Stomach (tissue), 4 donors: ENCODE data around the gene LHX4.

ENCODE experiments used
- POLR2A ChIP-seq, 4 donors: fragments of 450-650 bp; IDR thresholded peaks; one replicate each; pipeline ENCODE4 v1.6.1; 2016; ENCODE audit warnings: antibody characterized with exemption in 4 of 4, control low read depth in 2 of 4, mild to moderate bottlenecking in 1 of 4, moderate library complexity in 1 of 4
- TF ChIP-seq, protein P1 (sequence below), 7 experiments: fragments of 450-650 bp in 4 of 7; fragments of 200-600 bp in 3 of 7; sonication (generic) in 3 of 7; IDR thresholded peaks; one replicate each; pipeline ENCODE4 v1.5.1; 2016 to 2019; ENCODE audit warnings: antibody characterized with exemption in 7 of 7, control low read depth in 2 of 7, mild to moderate bottlenecking in 1 of 7

DNA sequence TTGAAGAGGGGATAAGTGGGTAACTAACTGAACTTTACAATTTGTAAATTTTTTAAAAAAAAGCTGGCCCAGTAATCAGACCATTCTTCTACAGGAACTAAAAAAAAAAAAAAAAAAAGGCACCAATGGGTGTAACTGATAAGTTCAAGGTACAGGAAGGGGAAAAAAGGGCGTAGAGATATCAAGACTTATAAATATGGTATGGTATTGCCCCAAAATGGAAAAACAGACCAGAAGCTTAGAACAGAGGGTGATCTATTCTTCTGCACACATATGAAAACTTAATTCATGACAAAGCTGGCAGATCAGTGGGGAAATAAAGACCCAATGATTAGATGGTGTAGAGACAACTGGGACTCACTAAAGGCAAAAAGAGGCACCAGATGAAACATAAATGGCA lies 58.9 kb downstream of the LHX4 start:
- TF ChIP-seq, protein P1, sequence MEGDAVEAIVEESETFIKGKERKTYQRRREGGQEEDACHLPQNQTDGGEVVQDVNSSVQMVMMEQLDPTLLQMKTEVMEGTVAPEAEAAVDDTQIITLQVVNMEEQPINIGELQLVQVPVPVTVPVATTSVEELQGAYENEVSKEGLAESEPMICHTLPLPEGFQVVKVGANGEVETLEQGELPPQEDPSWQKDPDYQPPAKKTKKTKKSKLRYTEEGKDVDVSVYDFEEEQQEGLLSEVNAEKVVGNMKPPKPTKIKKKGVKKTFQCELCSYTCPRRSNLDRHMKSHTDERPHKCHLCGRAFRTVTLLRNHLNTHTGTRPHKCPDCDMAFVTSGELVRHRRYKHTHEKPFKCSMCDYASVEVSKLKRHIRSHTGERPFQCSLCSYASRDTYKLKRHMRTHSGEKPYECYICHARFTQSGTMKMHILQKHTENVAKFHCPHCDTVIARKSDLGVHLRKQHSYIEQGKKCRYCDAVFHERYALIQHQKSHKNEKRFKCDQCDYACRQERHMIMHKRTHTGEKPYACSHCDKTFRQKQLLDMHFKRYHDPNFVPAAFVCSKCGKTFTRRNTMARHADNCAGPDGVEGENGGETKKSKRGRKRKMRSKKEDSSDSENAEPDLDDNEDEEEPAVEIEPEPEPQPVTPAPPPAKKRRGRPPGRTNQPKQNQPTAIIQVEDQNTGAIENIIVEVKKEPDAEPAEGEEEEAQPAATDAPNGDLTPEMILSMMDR (IDR thresholded peaks at IDR 0.05), result no peak
- TF ChIP-seq POLR2A (IDR thresholded peaks at IDR 0.05), result no peak
